HEK293 (cell line): ENCODE data around the gene DCHS2.

Experiments used
- CTCF ChIP-seq: fragments of 450-650 bp; formaldehyde crosslinking; IDR thresholded peaks from 2 replicates; pipeline ENCODE4 v1.5.1; 2016; ENCODE audit warnings: missing biosample characterization, missing genetic modification characterization
- YY1 ChIP-seq: fragments of 450-650 bp; formaldehyde crosslinking; IDR thresholded peaks from 2 replicates; pipeline ENCODE4 v1.5.1; 2018; ENCODE audit warnings: missing biosample characterization, missing genetic modification characterization
- ZNF639 ChIP-seq: fragments of 450-650 bp; formaldehyde crosslinking; IDR thresholded peaks from 2 replicates; pipeline ENCODE4 v1.5.1; 2016; ENCODE audit warnings: missing biosample characterization, missing genetic modification characterization

- TF ChIP-seq CTCF (tag by site-specific recombination), result no peak
- no peak for TF ChIP-seq YY1 (tag by site-specific recombination)
- no peak for TF ChIP-seq ZNF639
Observed at GRCh38 chr4:154527308-154527707, 35.7 kb upstream of the DCHS2 start.
